Measurements from ENCODE around the gene NWD2.

- no peak for TF ChIP-seq EZH2phosphoT487 (IDR thresholded peaks at IDR 0.05; ENCODE audit: low read length)
- TF ChIP-seq CTCF (IDR thresholded peaks at IDR 0.05; ENCODE audit: low read length): no peak
- no peak for TF ChIP-seq EZH2 (optimal IDR thresholded peaks at IDR 0.05; ENCODE audit: low read depth, low read length)
These were observed 178.1 kb downstream of the NWD2 start for GRCh38 chr4:37422638-37423037.
